Fibroblast of pulmonary artery (primary cell): Measurements from ENCODE around the gene LRP1B.
A peak's percentile ranks its signal among the peaks of the same experiment; 100 is the strongest.
"Not testable (repeated sequence)": the region's sequence is repeated elsewhere in the genome, so short reads cannot be mapped to it uniquely, and the experiment has no call there.

Experiments
- DNase-seq: peaks from one replicate; pipeline ENCODE4 v3.0.0-alpha.2; 2010; ENCODE audit warnings: low read depth
- H3K4me3 ChIP-seq: replicated peaks from 2 replicates; pipeline ENCODE4 v1.5.1; 2011; ENCODE audit warnings: low read depth, mild to moderate bottlenecking, control low read depth, low read length, moderate library complexity
- TF ChIP-seq, protein P1 (sequence below): IDR thresholded peaks from 2 replicates; pipeline ENCODE4 v1.5.1; 2011; ENCODE audit warnings: mild to moderate bottlenecking, control low read depth, low read length, inconsistent platforms; ENCODE audit errors: missing control alignments

The LRP1B gene

DNA sequence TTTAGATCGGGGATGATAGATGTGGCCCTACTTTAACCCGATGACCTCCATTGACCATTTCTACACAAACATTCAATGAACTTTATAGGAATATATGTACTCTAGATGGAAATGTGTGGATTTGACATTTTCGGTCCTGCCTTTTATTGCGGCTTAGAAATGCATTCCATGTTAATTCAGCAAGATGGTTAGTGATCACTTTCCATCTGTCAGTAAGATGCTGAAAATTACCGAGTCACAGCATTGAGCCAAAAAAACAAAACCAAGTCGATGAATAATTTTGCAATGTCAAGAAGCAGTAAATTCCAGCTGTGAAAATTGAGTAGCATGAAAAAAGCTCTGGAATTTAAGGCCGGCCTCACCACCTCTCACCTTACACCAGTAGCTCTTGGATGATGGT is 1708.1 kb downstream of the LRP1B start:
- H3K4me3 ChIP-seq, result no peak overlapping the region
- DNase-seq, result no peak
- TF ChIP-seq, protein P1, sequence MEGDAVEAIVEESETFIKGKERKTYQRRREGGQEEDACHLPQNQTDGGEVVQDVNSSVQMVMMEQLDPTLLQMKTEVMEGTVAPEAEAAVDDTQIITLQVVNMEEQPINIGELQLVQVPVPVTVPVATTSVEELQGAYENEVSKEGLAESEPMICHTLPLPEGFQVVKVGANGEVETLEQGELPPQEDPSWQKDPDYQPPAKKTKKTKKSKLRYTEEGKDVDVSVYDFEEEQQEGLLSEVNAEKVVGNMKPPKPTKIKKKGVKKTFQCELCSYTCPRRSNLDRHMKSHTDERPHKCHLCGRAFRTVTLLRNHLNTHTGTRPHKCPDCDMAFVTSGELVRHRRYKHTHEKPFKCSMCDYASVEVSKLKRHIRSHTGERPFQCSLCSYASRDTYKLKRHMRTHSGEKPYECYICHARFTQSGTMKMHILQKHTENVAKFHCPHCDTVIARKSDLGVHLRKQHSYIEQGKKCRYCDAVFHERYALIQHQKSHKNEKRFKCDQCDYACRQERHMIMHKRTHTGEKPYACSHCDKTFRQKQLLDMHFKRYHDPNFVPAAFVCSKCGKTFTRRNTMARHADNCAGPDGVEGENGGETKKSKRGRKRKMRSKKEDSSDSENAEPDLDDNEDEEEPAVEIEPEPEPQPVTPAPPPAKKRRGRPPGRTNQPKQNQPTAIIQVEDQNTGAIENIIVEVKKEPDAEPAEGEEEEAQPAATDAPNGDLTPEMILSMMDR, result no peak

DNA sequence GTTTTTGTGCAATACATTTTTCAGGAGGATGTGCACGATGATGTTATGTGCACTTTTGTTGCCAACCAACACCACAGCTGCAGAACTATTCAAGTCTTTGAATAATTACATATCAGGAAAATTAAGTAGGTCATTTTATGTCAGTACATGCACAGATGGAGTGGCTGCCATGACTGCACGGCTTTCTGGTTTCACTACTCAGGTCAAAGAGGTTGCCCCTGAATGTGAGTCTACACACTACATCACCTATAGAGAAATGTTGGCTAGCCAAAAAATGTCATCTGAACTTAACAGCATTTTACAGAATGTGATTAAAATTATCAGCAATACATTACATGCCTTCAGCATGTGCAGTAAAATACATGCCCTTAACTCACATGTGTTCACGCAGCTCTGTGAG is 1713.3 kb downstream of the LRP1B start:
- no peak overlapping the region for H3K4me3 ChIP-seq
- TF ChIP-seq, protein P1, result no peak
- DNase-seq, result no peak

DNA sequence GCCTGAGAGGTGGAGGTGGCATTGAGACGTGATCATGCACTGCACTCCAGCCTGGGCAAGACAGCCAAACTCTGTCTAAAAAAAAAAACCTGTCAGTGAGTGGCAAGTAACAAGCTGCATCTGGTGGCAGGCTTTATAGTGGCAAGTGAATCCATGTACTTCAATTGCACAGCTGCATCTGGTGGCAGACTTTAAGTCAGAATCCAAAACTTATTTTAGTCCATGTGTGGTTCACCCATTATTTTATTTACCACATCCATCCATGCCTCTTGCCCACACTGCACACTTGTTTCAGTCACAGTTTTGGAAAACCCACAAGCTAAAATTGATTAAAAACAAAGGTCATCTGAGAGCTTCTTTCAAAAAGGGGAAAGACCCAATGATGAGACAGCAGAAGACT is 1714.2 kb downstream of the LRP1B start:
- TF ChIP-seq, protein P1, result no peak
- DNase-seq, result no peak
- no peak overlapping the region for H3K4me3 ChIP-seq

DNA sequence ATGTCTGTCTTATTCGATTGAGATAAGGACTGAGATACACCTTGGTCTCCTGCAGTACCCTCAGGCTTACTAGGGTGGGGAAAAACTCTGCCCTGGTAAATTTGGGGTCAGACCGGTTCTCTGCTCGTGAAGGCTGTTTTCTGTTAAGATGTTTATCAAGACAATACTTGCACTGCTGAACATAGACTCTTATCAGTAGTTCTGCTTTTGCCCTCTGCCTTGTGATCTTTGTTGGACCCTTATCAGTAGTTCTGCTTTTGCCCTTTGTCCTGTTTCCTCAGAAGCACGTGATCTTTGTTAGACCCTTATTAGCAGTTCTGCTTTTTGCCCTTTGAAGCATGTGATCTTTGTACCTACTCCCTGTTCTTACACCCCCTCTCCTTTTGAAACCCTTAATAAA is 1715.8 kb downstream of the LRP1B start:
- not testable (repeated sequence) for H3K4me3 ChIP-seq, DNase-seq

DNA sequence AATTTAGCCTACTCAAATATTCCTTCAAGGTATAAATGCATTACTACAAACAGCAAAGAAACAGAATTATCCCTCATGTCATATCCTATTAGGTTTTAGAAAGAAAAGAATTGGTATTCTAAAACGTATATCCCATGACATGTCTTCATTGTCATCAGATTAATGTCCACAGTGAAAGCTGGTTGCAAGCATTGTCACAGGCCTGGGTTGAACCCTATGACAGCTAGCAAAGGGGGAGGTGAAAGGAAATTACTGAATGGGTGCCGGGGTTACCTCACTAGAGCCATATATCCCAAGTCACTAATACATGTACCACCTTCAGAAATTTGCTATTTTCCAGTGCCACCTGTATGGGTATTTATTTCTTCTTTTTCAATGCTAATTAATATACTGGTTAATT is 1720.1 kb downstream of the LRP1B start:
- H3K4me3 ChIP-seq, result no peak overlapping the region
- no peak for DNase-seq
- TF ChIP-seq, protein P1, result no peak

DNA sequence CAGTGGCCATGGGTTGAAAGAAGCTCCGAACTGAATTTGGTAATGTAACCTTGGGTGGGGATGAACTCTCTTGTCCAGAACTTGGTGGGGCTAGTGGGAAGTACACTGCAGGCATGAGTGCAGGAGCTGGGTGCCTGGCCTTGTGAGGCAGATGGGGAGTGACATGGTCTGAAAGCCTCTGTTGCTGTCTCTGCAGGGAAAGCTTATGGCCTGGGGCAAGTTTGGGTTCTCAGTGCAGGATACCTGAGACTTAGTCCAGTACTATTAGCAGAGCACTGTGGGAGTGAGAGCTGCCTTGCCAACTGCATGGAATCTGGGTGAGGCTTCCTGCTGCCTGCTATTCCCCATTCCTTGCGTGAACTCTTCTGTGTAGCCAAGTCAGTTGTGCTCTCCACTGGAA is 1729.8 kb downstream of the LRP1B start:
- no peak overlapping the region for H3K4me3 ChIP-seq
- DNase-seq, result no peak
- TF ChIP-seq, protein P1, result no peak

DNA sequence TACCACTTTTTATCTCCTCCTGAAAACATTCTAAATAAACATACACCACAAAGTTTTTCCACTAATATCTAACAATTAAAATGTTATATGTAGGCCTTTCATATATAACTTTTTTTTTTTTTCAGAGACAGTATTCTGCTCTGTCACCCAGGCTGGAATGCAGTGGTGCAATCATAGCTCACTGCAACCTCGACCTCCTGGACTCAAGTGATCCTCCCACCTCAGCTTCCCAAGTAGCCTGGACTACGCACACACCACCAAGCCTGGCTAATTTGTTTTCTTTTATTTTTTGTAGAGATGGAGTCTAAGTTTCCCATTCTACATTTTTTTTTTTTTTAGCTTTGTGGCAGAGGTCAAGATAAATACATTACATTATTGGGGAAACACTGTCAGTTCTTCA is 1738.0 kb downstream of the LRP1B start:
- TF ChIP-seq, protein P1, result no peak
- DNase-seq, result peak; percentile 50
- no peak overlapping the region for H3K4me3 ChIP-seq

DNA sequence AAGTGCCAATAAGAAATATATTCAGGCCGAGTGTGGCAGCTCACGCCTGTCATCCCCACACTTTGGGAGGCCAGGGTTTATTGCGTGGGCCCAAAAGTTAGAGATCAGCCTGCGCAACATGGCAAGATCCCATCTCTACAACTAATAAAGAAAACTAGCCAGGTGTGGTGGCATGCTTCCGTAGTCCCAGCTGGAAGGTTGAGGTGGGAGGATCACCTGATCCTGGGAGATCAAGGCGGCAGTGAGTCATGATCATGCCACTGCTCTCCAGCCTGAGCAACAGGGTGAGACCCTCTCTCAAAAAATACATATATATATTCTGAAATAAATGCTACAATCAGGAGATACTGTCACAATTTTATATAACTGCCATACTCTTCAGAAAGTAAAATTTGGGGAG is 1745.9 kb downstream of the LRP1B start:
- TF ChIP-seq, protein P1, result no peak

More for the DNA sequence above, 1745.9 kb downstream of the LRP1B start:
- H3K4me3 ChIP-seq, result no peak overlapping the region
- no peak for DNase-seq
